Measurements from ENCODE around the gene CIAO2B. TPM values are rescaled to one million over a fixed set of nuclear protein-coding genes. Genes with fewer than 3 reads are reported as not detected.

Gene CIAO2B
- total RNA-seq, 1 experiment from 2014 or later = 119 TPM

DNA sequence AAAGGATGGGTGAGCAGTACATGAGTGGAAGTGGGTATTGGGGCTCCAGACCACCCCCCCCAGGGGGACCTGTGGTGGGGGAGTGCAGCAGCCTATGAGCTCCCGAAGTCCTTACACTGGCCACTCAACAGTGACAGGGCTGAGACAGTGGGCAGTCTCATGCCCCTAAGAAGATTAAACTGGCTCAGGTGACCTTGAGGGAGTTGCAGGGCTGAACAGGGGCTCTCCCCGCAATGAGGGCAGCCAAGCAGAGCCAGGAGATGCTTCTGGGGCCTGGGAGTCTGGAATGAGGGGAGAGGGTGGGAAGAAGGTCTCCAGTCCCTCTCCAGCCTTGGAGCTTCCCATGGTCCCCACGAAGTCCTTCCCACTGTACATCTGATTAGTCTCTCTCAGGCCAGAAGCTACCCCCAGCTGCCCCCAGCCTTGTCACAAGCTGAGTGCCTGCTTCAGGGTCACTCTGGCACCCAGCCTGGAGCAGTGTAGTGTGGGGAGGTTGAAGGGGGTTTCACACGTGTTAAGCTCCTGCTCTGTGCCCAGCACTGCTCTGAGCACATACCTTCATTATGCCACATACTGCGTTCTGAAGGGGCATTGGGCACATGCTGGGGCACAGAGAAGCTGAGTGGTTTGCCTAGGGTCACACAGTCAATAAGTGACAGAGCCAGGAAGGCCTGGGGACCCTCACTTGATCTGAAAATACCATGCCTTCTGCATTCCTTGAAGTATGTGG, 14.5 kb downstream of the CIAO2B start:
- CTCF ChIA-PET = interaction anchor here (0.5 to 1.6 kb wide), 4 partner anchors 9 to 41 kb away, joined by 3 to 6 read pairs (median 4); partner anchors contain the start of gene CES3
- Mint-ChIP-seq H3K4me3 (ENCODE audit: unreplicated experiment) (no peak overlapping the region), H3K4me1 (ENCODE audit: low read depth, unreplicated experiment) (no peaks in the 10 kb centered on the region), H3K36me3 (ENCODE audit: insufficient read depth, unreplicated experiment) (no peaks in the 10 kb centered on the region), H3K27me3 (ENCODE audit: insufficient read depth, unreplicated experiment) (no peaks in the 10 kb centered on the region), H3K27ac (ENCODE audit: unreplicated experiment) (no peak overlapping the region), H3K9me3 (ENCODE audit: unreplicated experiment) (no peaks in the 10 kb centered on the region)
- BruUV-seq (replicated peaks) = no TSS peak
- TF ChIP-seq, protein P1, sequence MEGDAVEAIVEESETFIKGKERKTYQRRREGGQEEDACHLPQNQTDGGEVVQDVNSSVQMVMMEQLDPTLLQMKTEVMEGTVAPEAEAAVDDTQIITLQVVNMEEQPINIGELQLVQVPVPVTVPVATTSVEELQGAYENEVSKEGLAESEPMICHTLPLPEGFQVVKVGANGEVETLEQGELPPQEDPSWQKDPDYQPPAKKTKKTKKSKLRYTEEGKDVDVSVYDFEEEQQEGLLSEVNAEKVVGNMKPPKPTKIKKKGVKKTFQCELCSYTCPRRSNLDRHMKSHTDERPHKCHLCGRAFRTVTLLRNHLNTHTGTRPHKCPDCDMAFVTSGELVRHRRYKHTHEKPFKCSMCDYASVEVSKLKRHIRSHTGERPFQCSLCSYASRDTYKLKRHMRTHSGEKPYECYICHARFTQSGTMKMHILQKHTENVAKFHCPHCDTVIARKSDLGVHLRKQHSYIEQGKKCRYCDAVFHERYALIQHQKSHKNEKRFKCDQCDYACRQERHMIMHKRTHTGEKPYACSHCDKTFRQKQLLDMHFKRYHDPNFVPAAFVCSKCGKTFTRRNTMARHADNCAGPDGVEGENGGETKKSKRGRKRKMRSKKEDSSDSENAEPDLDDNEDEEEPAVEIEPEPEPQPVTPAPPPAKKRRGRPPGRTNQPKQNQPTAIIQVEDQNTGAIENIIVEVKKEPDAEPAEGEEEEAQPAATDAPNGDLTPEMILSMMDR (IDR thresholded peaks at IDR 0.05; ENCODE audit: insufficient read depth in 1 of 2, low read depth in 1 of 2, low read length in 1 of 2, severe bottlenecking in 1 of 2, unreplicated experiment in 1 of 2) = no peak
- H3K4me3 ChIP-seq (ENCODE audit: low read depth, low read length) = no peak overlapping the region
- H3K4me1 ChIP-seq = peaks cover 2% of the 10 kb centered on the region; the same call in 1 of the 2 replicates
- H3K27me3 ChIP-seq (replicated peaks; ENCODE audit: control insufficient read depth, insufficient read depth, low read length) = no peaks in the 10 kb centered on the region
- H3K36me3 ChIP-seq (ENCODE audit: control insufficient read depth, insufficient read depth, low read length) = no peaks in the 10 kb centered on the region
- intact Hi-C loops (cut with micrococcal nuclease; ENCODE audit: unreplicated experiment) = no loop called here
- H3K9me3 ChIP-seq = no peaks in the 10 kb centered on the region
- DNase-seq = no peak
- POLR2A ChIA-PET = no interaction called here

DNA sequence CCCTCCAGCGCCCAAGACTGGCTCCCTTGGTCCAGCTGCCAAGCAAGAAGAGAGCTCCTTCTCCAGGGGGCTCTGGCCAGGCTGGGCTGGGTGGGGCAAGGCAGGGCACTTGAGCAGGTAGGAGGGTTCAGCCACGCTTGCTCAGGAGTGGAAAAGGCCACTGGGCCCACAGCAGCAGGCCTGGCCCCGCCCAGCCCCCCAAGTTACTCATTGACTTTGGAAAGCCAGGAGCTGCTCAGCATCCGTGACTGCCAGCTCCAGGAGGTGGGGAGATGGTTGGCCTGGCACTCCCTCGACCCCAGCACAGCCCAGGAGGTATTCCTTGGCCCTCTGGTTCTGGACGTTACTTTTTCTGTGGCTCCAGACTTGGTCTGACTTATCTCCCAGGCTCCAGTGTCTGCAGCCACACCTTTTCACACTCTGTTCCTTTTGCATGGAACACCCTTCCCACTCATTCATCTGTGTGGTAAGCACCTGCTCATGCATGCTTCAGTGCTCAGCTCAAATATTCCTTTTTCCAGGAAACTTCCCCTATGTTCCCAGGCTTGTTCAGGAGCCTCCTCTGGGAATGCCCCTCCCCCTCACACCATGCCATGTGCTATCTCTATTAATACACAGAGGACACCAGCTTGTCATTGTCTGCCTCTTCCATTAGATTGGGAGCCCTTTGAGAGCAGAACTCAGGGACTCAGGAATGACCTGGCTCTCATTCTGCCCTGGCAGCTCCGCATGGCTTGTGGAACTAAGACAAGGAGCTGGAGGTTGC, 15.2 kb downstream of the CIAO2B start, which contains the start of gene CDH16:
CDH16 (minus strand) TSS at position 83 of the 766 bp plus-strand sequence. CDS start 820 bp downstream, outside the sequence.
- no TSS peak for BruUV-seq (replicated peaks)
- POLR2A ChIA-PET = interaction anchor here (0.6 kb wide), 1 partner anchor 26 kb away, joined by 3 read pairs; no protein-coding TSS in a partner anchor

DNA sequence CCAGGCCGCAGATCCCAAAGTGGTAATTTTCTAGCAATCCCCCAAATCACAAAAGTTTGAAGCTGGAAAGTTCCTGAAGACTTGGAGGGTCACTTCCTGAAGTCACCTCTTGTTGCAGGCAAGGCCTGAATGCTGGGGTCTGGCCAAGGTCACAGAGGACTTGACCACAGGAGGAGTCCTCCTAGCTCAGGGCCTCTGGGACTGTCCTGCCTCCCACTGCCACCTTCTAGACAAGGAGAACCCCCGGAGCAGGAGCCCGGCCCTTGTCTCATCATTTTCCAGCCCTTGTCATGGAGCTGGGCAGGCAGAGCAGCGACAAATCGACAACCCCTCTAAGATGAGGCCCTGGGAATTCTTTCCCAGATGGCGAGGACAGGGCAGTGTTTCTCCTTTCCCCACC, 15.8 kb downstream of the CIAO2B start:
- Histone ChIP-seq H3K4me1 (no peaks in the 10 kb centered on the region), H3K4me3 (ENCODE audit: low read depth, low read length) (no peak overlapping the region), H3K36me3 (ENCODE audit: control insufficient read depth, insufficient read depth, low read length) (no peaks in the 10 kb centered on the region), H3K9me3 (no peaks in the 10 kb centered on the region), H3K27me3 (replicated peaks; ENCODE audit: control insufficient read depth, insufficient read depth, low read length) (no peaks in the 10 kb centered on the region)
- CTCF ChIA-PET = interaction anchor here (1.1 to 1.7 kb wide), 5 partner anchors 8 to 42 kb away, joined by 3 to 6 read pairs (median 4); partner anchors contain the start of gene CES3
- Mint-ChIP-seq H3K36me3 (ENCODE audit: insufficient read depth, unreplicated experiment) (no peaks in the 10 kb centered on the region), H3K9me3 (ENCODE audit: unreplicated experiment) (no peaks in the 10 kb centered on the region), H3K27me3 (ENCODE audit: insufficient read depth, unreplicated experiment) (no peaks in the 10 kb centered on the region), H3K4me1 (ENCODE audit: low read depth, unreplicated experiment) (no peaks in the 10 kb centered on the region), H3K27ac (ENCODE audit: unreplicated experiment) (no peak overlapping the region), H3K4me3 (ENCODE audit: unreplicated experiment) (no peak overlapping the region)
- POLR2A ChIA-PET = no interaction called here
- TF ChIP-seq, protein P1 (IDR thresholded peaks at IDR 0.05; ENCODE audit: insufficient read depth in 1 of 2, low read depth in 1 of 2, low read length in 1 of 2, severe bottlenecking in 1 of 2, unreplicated experiment in 1 of 2) = no peak
- intact Hi-C loops (cut with micrococcal nuclease; ENCODE audit: unreplicated experiment) = no loop called here
- no TSS peak for BruUV-seq (replicated peaks)
- DNase-seq = no peak

More for the DNA sequence above, 15.2 kb downstream of the CIAO2B start, which contains the start of gene CDH16:
- no peaks in the 10 kb centered on the region for H3K27me3 Mint-ChIP-seq (ENCODE audit: insufficient read depth, unreplicated experiment)
- TF ChIP-seq, protein P1 (IDR thresholded peaks at IDR 0.05; ENCODE audit: insufficient read depth in 1 of 2, low read depth in 1 of 2, low read length in 1 of 2, severe bottlenecking in 1 of 2, unreplicated experiment in 1 of 2) = no peak
- H3K9me3 Mint-ChIP-seq (ENCODE audit: unreplicated experiment) = no peaks in the 10 kb centered on the region
- H3K4me1 ChIP-seq = no peaks in the 10 kb centered on the region
- no peaks in the 10 kb centered on the region for H3K9me3 ChIP-seq
- H3K27ac Mint-ChIP-seq (ENCODE audit: unreplicated experiment) = no peak within 1 kb of the TSS
- DNase-seq = no peak
- CTCF ChIA-PET = interaction anchor here (1.2 to 1.7 kb wide), 5 partner anchors 9 to 42 kb away, joined by 3 to 6 read pairs (median 4); partner anchors contain the start of gene CES3
- no peak within 1 kb of the TSS for H3K4me3 ChIP-seq (ENCODE audit: low read depth, low read length)
- H3K4me1 Mint-ChIP-seq (ENCODE audit: low read depth, unreplicated experiment) = no peaks in the 10 kb centered on the region
- H3K36me3 ChIP-seq (ENCODE audit: control insufficient read depth, insufficient read depth, low read length) = no peaks in the 10 kb centered on the region
- no peaks in the 10 kb centered on the region for H3K36me3 Mint-ChIP-seq (ENCODE audit: insufficient read depth, unreplicated experiment)
- intact Hi-C loops (cut with micrococcal nuclease; ENCODE audit: unreplicated experiment) = no loop called here
- no peaks in the 10 kb centered on the region for H3K27me3 ChIP-seq (replicated peaks; ENCODE audit: control insufficient read depth, insufficient read depth, low read length)
- H3K4me3 Mint-ChIP-seq (ENCODE audit: unreplicated experiment) = no peak within 1 kb of the TSS

All from Caco-2 (cell line).